Effector CD8-positive, alpha-beta T cell (primary cell): ENCODE results near the gene TEX19.
"Not testable (repeated sequence)": the region's sequence is repeated elsewhere in the genome, so short reads cannot be mapped to it uniquely, and the experiment has no call there.

Experiments
- DNase-seq: peaks from one replicate; lab custom pipeline; 2025; lab: John Stamatoyannopoulos, UW

Gene TEX19

DNA sequence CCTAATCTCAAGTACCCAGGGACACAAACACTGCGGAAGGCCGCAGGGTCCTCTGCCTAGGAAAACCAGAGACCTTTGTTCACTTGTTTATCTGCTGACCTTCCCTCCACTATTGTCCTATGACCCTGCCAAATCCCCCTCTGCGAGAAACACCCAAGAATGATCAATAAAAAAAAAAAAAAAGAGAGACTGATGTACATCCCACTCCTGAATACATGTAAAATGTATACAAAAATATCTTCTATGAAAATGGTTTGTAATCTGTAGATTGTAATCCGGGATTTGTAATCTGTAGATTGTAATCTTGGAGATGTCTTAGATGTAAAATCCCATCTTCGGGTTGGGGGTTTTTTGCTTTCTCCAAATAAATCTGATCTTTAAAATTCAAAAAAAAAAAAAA lies 18.2 kb downstream of the TEX19 start:
- not testable (repeated sequence) for DNase-seq

GRCh38 chr17:82377924-82378740 lies 19.1 kb downstream of the TEX19 start:
- DNase-seq: no peak

- DNase-seq: no peak
These were observed 19.6 kb downstream of the TEX19 start for GRCh38 chr17:82378741-82379021.

DNA sequence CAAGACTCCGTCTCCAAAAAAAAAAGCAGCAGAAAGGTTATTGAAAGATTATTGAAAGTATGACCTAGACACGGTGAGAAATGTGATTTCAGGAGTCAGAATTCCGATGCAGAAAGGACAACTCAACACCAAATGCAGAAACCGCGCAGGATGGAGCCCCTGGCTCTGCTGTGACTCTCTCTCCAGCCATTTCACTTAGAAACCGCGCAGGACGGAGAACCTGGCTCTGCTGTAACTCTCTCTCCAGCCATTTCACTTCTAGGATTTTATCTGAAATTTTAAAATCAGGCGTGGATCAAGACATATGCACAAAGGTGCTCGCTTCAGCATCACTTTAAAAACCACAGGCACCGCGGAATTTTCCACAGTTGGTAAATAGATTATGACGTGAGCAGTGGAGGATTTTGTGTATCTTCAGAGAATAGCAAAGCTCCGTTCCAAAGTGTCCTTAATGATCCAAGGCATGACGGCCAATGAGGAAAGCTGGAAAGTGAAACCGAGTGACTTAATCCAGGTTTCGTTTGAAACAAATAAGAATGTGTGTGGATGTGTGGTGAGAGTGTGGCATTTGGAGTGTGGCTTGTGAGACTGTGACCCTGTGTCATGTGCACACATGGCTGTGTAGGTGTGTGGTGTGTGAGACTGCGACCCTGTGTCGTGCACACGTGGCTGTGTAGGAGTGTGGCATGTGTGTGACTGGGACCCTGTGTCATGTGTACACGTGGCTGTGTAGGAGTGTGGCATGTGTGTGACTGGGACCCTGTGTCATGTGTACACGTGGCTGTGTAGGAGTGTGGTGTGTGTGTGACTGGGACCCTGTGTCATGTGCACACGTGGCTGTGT lies 22.0 kb downstream of the TEX19 start:
- no peak for DNase-seq

DNA sequence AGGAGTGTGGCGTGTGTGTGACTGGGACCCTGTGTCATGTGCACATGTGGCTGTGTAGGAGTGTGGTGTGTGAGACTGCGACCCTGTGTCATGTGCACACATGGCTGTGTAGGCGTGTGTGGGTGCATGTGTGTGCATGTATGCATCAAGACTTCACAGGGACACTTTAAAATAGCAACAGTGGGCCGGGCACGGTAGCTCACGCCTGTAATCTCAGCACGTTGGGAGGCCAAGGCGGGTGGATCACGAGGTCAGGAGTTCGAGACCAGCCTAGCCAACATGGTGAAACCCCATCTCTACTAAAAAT lies 22.6 kb downstream of the TEX19 start:
- DNase-seq: not testable (repeated sequence)

DNA sequence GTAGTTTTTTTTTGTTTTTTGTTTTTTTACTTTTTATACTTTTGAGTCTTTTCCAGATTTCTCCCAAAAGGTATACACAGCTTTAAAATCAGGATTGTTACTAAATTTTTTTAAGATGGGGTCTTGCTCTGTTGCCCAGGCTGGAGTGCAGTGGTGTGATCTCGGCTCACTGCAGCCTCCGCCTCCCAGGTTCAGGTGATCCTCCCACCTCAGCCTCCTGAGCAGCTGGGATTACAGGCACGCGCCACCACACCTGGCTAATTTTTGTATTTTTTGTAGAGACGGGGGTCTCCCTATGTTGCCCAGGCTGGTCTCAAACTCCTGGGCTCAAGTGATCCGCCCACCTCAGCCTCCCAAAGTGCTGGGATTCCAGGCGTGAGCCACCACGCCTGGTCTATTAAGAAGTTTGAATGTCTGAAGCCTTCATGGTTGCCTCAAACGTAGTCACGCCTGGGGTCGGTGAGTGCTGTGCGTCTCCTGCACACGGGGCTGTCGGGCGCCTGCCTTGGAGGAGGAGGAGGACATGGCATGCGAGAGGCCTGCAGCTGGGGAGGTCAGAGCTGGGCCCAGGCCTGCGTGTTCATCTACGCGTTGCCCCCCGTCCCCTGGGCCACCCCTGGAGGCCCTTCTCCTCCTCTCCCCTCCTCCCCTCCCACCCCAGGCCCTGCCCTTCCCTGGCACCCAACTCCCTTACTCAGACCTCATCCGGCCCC lies 23.3 kb downstream of the TEX19 start:
- not testable (repeated sequence) for DNase-seq

DNA sequence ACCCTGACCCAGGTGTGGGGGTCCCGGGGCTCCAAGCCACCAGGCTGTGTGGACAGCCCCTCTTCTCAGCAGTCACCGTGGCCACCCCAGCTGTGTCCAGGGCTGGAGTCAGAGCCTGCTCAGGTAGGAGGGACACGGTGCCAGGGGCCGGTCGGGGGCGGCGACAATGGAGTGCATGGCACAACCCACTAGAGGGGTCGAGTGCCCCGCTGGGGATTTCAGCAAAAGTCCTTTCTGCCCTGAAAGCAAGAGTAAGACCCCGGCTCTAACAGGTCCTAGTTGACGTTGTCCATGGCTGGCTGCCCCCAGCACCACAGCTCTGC lies 23.8 kb downstream of the TEX19 start:
- DNase-seq: no peak

DNA sequence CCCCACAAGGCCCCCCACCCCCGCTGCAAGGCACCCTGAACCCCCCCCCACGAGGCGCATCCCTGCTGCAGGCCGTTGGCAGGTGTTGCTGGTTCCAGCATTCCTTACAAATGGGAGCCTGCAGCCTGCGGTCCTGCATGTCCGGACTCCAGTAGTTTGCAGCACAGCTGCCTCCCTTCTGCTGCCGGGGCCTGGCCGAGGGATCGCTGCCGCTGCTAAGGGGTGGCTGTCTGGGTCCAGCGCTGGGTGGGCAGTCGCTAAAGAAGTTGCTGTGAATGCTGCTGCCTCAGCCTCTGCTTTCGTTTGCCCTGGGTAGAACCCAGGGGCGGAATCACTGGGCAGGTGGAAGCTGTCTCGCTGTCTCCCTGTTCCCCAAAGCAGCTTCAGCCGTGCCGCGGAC lies 24.4 kb downstream of the TEX19 start:
- DNase-seq: no peak

DNA sequence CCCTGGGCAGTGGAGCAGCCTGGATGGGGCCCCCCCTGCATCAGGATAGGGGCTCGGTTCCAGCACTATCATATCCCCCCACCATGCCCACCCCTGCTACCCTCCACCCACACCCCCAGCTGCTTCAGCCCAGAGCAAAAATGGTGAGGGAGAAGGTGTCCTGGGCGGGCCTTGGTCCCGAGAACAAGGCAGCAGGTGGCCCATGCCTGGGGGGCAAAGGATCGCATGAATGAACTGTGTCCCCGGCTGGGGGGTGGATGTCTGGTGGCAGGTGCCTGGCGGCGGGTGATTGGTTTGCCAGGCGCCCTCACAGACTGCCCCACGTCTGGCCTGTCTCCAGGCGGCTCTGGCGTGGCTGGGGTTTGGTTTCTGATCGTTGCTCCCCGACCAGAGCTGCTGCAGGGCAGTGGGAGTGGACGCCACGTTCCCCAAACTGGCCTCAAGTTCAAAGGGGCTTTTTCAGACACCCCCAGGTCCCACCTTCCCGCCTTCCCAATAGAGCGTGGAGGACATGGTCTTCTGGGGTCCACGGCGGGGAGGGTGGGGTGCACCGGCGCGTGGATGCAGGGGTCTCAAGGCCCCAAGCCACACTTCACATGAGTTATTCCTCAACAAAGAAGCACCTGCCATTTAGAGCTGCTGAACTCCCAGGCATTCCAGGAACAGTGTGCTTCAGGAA lies 25.1 kb downstream of the TEX19 start:
- DNase-seq: no peak

DNA sequence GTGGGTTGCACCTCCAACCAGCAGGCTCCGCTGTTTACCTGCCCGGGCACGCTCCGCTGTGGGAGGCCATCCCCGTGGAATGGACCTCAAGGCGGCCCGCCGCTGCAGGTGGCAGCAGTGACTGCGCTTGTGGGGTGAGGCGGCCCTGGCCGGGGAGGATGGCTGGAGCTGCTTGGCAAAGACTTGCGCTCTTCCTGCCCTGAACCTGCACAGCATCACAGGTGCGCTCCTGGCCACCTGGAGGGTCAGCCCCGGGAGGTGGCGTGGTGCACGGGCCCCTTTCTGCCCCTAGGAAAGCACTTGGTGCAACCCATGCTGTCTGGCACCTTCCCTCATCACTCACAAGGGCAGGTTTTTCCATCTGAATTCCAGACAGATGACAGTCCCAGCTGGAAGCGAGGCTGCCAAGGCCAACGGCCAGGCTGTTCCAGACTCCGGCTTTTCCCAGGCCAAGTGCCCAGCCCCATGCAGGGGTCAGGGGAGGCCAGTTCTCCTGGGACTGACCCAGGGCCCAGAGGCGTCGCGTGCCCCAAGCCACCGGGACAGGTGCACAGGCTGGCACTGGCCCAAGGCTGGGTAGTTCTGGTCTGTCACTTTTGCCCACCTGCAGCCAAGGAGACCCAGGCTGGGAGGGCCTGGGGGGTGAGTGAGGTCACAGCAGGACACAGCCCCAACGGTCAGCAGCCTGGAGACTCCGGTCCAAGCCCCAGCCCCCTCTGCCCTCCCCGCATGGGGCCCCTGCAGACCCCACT lies 25.9 kb downstream of the TEX19 start:
- no peak for DNase-seq

- no peak for DNase-seq
These were observed 26.7 kb downstream of the TEX19 start for GRCh38 chr17:82385559-82386254.

- DNase-seq: no peak
These were observed 27.3 kb downstream of the TEX19 start for GRCh38 chr17:82386255-82386831.

- DNase-seq: no peak
These were observed 28.0 kb downstream of the TEX19 start for GRCh38 chr17:82386881-82387704.

DNA sequence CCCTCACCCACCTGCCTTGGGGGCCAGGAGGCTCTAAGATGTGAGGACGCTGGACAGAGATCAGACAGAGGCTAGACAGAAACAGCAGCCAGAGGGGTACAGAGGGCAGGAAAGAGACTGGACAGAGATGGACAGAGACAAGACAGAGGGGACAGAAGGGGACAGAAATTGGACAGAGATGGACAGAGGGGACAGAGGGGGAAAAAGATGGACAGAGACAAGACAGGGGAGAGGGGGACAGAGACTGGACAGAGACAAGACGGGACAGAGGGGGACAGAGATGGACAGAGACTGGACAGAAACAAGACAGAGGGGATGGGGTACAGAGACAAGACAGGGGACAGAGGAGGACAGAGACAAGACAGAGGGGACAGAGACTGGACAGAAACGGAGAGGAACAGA lies 28.7 kb downstream of the TEX19 start:
- DNase-seq: no peak

- no peak for DNase-seq
These were observed 29.3 kb downstream of the TEX19 start for GRCh38 chr17:82388223-82388921.

GRCh38 chr17:82388922-82389283 lies 29.9 kb downstream of the TEX19 start:
- DNase-seq: no peak

DNA sequence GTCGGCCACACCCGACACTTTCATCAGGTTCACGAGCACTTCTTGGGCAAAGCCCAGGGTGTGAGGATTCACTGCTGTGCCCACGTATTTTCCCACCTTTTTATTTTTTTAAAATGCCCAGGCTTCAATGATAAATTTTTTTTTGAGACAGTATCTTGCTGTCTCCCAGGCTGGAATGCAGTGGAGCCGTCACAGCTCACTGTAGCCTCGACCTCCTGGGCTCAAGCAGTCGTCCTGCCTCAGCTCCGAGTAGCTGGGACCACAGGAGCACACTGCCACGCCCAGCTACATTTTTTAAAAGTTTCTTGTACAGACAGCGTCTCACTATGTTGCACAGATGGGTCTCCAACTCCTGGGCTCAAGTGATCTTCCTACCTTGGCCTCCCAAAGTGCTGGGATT lies 30.3 kb downstream of the TEX19 start:
- DNase-seq: no peak

GRCh38 chr17:82390015-82390859 lies 31.2 kb downstream of the TEX19 start:
- no peak for DNase-seq
